ENCODE results near the gene OR13C4.

DNA sequence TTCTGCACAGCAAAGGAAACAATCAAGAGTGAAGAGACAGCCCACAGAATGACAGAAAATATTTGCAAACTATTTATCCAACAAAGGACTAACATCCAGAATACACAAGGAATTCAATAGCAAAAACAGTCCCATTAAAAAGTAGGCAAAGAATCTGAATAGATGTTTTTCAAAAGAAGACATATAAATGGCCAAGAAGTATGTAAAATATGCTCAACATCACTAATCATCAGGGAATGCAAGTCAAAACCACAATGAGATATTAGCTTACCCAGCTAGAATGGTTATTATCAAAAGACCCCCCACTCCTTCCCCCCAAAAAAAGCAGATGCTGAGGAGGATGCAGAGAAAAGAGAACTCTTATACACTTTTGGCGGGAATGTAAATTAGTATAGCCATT is 28.5 kb upstream of the OR13C4 start:
- TF ChIP-seq BACH2 (CRISPR knock-in tag; IDR thresholded peaks at IDR 0.05; ENCODE audit: borderline replicate concordance) (no peak), RARB (CRISPR knock-in tag; IDR thresholded peaks at IDR 0.05) (no peak), OSR1 (CRISPR knock-in tag; IDR thresholded peaks at IDR 0.05) (no peak), GLIS3 (CRISPR knock-in tag; IDR thresholded peaks at IDR 0.05) (no peak), ZNF565 (CRISPR knock-in tag; conservative IDR thresholded peaks at IDR 0.05; ENCODE audit: low read depth) (no peak), TCF4 (CRISPR knock-in tag; IDR thresholded peaks at IDR 0.05; ENCODE audit: borderline replicate concordance) (no peak), TSHZ2 (CRISPR knock-in tag; IDR thresholded peaks at IDR 0.05) (no peak), ESRRG (CRISPR knock-in tag; IDR thresholded peaks at IDR 0.05) (no peak), CREB5 (CRISPR knock-in tag; IDR thresholded peaks at IDR 0.05; ENCODE audit: low read depth) (no peak), TOX (CRISPR knock-in tag; IDR thresholded peaks at IDR 0.05; ENCODE audit: borderline replicate concordance) (no peak)
- TF ChIP-seq, protein P1, sequence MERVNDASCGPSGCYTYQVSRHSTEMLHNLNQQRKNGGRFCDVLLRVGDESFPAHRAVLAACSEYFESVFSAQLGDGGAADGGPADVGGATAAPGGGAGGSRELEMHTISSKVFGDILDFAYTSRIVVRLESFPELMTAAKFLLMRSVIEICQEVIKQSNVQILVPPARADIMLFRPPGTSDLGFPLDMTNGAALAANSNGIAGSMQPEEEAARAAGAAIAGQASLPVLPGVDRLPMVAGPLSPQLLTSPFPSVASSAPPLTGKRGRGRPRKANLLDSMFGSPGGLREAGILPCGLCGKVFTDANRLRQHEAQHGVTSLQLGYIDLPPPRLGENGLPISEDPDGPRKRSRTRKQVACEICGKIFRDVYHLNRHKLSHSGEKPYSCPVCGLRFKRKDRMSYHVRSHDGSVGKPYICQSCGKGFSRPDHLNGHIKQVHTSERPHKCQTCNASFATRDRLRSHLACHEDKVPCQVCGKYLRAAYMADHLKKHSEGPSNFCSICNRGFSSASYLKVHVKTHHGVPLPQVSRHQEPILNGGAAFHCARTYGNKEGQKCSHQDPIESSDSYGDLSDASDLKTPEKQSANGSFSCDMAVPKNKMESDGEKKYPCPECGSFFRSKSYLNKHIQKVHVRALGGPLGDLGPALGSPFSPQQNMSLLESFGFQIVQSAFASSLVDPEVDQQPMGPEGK (CRISPR knock-in tag; IDR thresholded peaks at IDR 0.05; ENCODE audit: borderline replicate concordance) = no peak

Measured in SK-N-SH treated with all-trans-retinoic acid at 6 μM for 48 hours (cell line).